Measurements from ENCODE around the gene ASGR2. TPM values are rescaled to one million over a fixed set of nuclear protein-coding genes. Genes with fewer than 3 reads are reported as not detected.

The ASGR2 gene
- total RNA-seq, 1 experiment from 2014 or later, result 0.13 TPM

DNA sequence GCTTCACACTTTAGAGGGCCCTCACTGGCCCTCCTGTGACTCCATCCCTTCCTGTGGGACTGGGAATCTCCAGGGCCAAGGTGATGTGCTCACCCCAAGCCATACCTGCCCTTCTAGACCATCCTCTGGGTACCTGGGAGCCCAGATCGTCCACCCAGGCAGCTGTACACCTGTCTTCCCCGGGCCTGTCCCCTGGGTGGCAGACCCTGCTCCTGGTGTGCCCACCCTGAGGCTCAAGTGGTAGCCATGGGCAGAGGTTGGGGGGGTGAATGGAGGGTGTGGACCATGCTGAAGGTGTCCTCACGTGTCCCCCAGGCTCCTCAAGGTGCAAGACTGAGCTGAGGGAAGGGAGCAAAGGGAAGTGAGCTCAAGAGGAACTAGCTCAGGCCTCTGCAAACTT, 43.9 kb downstream of the ASGR2 start:
- DNase-seq (ENCODE audit: low spot score) (no peak), ATAC-seq (no peak)
- POLR2A ChIA-PET, result no interaction called here
- Mint-ChIP-seq H3K9me3 (peaks cover 41% of the 10 kb centered on the region), H3K4me1 (no peaks in the 10 kb centered on the region), H3K36me3 (peaks cover 21% of the 10 kb centered on the region), H3K27me3 (ENCODE audit: low read depth) (peaks cover 33% of the 10 kb centered on the region), H3K27ac (no peak overlapping the region), H3K4me3 (no peak overlapping the region)
- CTCF ChIA-PET, result interaction anchor here (0.7 kb wide), 1 partner anchor 18 kb away, joined by 3 read pairs; no protein-coding TSS in a partner anchor
- TF ChIP-seq, protein P1, sequence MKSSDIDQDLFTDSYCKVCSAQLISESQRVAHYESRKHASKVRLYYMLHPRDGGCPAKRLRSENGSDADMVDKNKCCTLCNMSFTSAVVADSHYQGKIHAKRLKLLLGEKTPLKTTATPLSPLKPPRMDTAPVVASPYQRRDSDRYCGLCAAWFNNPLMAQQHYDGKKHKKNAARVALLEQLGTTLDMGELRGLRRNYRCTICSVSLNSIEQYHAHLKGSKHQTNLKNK (CRISPR knock-in tag; IDR thresholded peaks at IDR 0.05), result no peak
- no peak for TF ChIP-seq ZNF317 (CRISPR knock-in tag; IDR thresholded peaks at IDR 0.05; ENCODE audit: borderline replicate concordance, low read depth)

DNA sequence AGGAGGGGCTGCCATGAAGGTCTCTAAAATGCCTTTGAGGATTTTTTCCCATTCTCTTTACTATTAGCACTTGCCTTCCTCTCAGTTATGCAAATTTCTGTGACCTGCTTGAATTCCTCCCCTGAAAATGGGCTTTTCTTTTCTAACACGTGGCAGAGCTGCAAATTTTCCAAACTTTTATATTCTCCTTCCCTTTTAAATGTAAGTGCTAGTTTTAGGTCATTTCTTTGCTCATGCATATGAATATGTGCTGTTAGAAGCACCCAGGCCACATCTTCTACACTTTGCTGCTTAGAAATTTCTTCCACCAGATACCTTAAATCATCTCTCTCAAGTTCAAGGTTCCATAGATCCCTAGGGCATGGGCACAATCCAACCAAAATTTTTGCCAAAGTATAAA, 46.4 kb downstream of the ASGR2 start:
- ChIA-PET CTCF (no interaction called here), POLR2A (no interaction called here)
- Mint-ChIP-seq H3K36me3 (peaks cover 21% of the 10 kb centered on the region), H3K27ac (no peak overlapping the region), H3K9me3 (peaks cover 35% of the 10 kb centered on the region), H3K4me3 (no peak overlapping the region), H3K27me3 (ENCODE audit: low read depth) (peaks cover 43% of the 10 kb centered on the region), H3K4me1 (no peaks in the 10 kb centered on the region; the same call in 1 of the 2 replicates)
- TF ChIP-seq, protein P2, sequence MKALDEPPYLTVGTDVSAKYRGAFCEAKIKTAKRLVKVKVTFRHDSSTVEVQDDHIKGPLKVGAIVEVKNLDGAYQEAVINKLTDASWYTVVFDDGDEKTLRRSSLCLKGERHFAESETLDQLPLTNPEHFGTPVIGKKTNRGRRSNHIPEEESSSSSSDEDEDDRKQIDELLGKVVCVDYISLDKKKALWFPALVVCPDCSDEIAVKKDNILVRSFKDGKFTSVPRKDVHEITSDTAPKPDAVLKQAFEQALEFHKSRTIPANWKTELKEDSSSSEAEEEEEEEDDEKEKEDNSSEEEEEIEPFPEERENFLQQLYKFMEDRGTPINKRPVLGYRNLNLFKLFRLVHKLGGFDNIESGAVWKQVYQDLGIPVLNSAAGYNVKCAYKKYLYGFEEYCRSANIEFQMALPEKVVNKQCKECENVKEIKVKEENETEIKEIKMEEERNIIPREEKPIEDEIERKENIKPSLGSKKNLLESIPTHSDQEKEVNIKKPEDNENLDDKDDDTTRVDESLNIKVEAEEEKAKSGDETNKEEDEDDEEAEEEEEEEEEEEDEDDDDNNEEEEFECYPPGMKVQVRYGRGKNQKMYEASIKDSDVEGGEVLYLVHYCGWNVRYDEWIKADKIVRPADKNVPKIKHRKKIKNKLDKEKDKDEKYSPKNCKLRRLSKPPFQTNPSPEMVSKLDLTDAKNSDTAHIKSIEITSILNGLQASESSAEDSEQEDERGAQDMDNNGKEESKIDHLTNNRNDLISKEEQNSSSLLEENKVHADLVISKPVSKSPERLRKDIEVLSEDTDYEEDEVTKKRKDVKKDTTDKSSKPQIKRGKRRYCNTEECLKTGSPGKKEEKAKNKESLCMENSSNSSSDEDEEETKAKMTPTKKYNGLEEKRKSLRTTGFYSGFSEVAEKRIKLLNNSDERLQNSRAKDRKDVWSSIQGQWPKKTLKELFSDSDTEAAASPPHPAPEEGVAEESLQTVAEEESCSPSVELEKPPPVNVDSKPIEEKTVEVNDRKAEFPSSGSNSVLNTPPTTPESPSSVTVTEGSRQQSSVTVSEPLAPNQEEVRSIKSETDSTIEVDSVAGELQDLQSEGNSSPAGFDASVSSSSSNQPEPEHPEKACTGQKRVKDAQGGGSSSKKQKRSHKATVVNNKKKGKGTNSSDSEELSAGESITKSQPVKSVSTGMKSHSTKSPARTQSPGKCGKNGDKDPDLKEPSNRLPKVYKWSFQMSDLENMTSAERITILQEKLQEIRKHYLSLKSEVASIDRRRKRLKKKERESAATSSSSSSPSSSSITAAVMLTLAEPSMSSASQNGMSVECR (CRISPR knock-in tag; IDR thresholded peaks at IDR 0.05; ENCODE audit: borderline replicate concordance), result no peak
- TF ChIP-seq NFE2L1 (CRISPR knock-in tag; IDR thresholded peaks at IDR 0.05) (no peak), ZNF121 (CRISPR knock-in tag; IDR thresholded peaks at IDR 0.05) (no peak), EMX1 (CRISPR knock-in tag; IDR thresholded peaks at IDR 0.05) (no peak)
- TF ChIP-seq, protein P3, sequence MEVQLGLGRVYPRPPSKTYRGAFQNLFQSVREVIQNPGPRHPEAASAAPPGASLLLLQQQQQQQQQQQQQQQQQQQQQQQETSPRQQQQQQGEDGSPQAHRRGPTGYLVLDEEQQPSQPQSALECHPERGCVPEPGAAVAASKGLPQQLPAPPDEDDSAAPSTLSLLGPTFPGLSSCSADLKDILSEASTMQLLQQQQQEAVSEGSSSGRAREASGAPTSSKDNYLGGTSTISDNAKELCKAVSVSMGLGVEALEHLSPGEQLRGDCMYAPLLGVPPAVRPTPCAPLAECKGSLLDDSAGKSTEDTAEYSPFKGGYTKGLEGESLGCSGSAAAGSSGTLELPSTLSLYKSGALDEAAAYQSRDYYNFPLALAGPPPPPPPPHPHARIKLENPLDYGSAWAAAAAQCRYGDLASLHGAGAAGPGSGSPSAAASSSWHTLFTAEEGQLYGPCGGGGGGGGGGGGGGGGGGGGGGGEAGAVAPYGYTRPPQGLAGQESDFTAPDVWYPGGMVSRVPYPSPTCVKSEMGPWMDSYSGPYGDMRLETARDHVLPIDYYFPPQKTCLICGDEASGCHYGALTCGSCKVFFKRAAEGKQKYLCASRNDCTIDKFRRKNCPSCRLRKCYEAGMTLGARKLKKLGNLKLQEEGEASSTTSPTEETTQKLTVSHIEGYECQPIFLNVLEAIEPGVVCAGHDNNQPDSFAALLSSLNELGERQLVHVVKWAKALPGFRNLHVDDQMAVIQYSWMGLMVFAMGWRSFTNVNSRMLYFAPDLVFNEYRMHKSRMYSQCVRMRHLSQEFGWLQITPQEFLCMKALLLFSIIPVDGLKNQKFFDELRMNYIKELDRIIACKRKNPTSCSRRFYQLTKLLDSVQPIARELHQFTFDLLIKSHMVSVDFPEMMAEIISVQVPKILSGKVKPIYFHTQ (CRISPR knock-in tag; IDR thresholded peaks at IDR 0.05), result no peak
- TF ChIP-seq, protein P4, sequence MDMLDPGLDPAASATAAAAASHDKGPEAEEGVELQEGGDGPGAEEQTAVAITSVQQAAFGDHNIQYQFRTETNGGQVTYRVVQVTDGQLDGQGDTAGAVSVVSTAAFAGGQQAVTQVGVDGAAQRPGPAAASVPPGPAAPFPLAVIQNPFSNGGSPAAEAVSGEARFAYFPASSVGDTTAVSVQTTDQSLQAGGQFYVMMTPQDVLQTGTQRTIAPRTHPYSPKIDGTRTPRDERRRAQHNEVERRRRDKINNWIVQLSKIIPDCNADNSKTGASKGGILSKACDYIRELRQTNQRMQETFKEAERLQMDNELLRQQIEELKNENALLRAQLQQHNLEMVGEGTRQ (CRISPR knock-in tag; IDR thresholded peaks at IDR 0.05), result no peak
- TF ChIP-seq, protein P5, sequence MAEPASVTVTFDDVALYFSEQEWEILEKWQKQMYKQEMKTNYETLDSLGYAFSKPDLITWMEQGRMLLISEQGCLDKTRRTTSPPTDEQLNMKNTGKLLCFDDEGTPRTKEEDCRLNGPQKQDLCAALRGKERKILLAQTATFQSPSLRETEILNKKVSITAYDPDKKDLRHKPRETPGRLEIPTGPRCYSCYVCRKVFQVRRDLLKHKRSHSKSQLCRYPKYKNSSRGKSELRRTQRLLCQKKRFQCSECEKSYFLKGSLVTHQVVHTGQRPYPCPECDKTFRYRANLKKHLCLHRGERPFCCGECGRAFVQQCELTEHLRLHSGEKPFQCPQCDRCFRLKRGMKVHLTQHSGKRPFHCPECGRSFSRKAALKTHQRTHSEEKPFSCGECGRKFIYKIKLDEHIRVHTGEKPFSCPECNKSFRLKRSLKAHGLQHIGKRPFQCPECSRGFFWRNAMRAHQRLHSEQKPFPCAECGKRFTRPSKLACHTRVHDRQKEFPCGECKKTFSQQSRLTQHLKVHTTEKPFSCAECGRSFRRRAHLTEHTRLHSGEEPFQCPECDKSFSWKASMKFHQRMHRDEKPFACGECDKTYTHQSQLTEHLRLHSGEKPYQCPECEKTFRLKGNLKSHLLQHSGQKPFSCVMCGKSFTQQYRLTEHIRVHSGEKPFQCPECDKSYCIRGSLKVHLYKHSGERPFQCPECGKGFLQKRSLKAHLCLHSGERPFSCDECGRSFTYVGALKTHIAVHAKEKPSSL (CRISPR knock-in tag; conservative IDR thresholded peaks at IDR 0.05), result no peak
- TF ChIP-seq, protein P6, sequence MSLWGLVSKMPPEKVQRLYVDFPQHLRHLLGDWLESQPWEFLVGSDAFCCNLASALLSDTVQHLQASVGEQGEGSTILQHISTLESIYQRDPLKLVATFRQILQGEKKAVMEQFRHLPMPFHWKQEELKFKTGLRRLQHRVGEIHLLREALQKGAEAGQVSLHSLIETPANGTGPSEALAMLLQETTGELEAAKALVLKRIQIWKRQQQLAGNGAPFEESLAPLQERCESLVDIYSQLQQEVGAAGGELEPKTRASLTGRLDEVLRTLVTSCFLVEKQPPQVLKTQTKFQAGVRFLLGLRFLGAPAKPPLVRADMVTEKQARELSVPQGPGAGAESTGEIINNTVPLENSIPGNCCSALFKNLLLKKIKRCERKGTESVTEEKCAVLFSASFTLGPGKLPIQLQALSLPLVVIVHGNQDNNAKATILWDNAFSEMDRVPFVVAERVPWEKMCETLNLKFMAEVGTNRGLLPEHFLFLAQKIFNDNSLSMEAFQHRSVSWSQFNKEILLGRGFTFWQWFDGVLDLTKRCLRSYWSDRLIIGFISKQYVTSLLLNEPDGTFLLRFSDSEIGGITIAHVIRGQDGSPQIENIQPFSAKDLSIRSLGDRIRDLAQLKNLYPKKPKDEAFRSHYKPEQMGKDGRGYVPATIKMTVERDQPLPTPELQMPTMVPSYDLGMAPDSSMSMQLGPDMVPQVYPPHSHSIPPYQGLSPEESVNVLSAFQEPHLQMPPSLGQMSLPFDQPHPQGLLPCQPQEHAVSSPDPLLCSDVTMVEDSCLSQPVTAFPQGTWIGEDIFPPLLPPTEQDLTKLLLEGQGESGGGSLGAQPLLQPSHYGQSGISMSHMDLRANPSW (CRISPR knock-in tag; conservative IDR thresholded peaks at IDR 0.05; ENCODE audit: low read depth), result no peak
- ATAC-seq (no peak), DNase-seq (ENCODE audit: low spot score) (no peak)

Measured in WTC11 (cell line).